Endodermal cell (in vitro differentiated cells): ENCODE results near the gene SPAG8. TPM values are rescaled to one million over a fixed set of nuclear protein-coding genes. Genes with fewer than 3 reads are reported as not detected.

Source experiments
- DNase-seq: peaks from one replicate; pipeline ENCODE4 v3.0.0-alpha.2; 2017
- H3K27ac ChIP-seq: 2 replicates; pipeline ENCODE4 v1.5.1; 2013; ENCODE audit warnings: mild to moderate bottlenecking, low read depth, low read length, moderate library complexity
- H3K27me3 ChIP-seq: 2 replicates; pipeline ENCODE4 v1.6.1; 2013; ENCODE audit warnings: mild to moderate bottlenecking, low read length, moderate library complexity; ENCODE audit not compliant: insufficient read depth, control insufficient read depth, poor library complexity, severe bottlenecking
- H3K36me3 ChIP-seq: 2 replicates; pipeline ENCODE4 v1.7.0; 2013; ENCODE audit warnings: mild to moderate bottlenecking, low read length, moderate library complexity; ENCODE audit not compliant: control insufficient read depth, insufficient read depth
- H3K4me1 ChIP-seq: one replicate; pipeline ENCODE4 v1.7.0; 2013; ENCODE audit warnings: low read length; ENCODE audit not compliant: control insufficient read depth, insufficient read depth
- H3K4me3 ChIP-seq: 2 replicates; pipeline ENCODE4 v1.5.1; 2013; ENCODE audit warnings: mild to moderate bottlenecking, low read length, moderate library complexity
- H3K9ac ChIP-seq: 2 replicates; pipeline ENCODE4 v1.6.1; 2013; ENCODE audit warnings: mild to moderate bottlenecking, low read length, moderate library complexity; ENCODE audit not compliant: poor library complexity, severe bottlenecking; ENCODE audit errors: extremely low read depth
- H3K9me3 ChIP-seq: 2 replicates; pipeline ENCODE4 v1.6.1; 2013; ENCODE audit warnings: mild to moderate bottlenecking, low read length, moderate library complexity; ENCODE audit not compliant: control insufficient read depth
- H3K27ac Mint-ChIP-seq: 2 replicates; pipeline ENCODE4 v1.8.0; 2020; ENCODE audit warnings: mixed read lengths
- H3K27me3 Mint-ChIP-seq: 2 replicates; pipeline ENCODE4 v1.8.0; 2021; ENCODE audit warnings: mild to moderate bottlenecking, mixed read lengths; ENCODE audit not compliant: insufficient read depth
- H3K36me3 Mint-ChIP-seq: 2 replicates; pipeline ENCODE4 v1.8.0; 2020; ENCODE audit warnings: low read depth, mixed read lengths
- H3K4me1 Mint-ChIP-seq: 2 replicates; pipeline ENCODE4 v1.8.0; 2020; ENCODE audit warnings: mixed read lengths
- H3K4me3 Mint-ChIP-seq: 2 replicates; pipeline ENCODE4 v1.8.0; 2020; ENCODE audit warnings: mild to moderate bottlenecking, moderate library complexity, mixed read lengths
- H3K9me3 Mint-ChIP-seq: 2 replicates; pipeline ENCODE4 v1.8.0; 2020; ENCODE audit warnings: mild to moderate bottlenecking, mixed read lengths
- CTCF ChIP-seq: fragments of 200-600 bp; sonication (generic); conservative IDR thresholded peaks from 2 replicates; pipeline ENCODE4 v1.5.0; 2021; ENCODE audit warnings: antibody characterized with exemption, mild to moderate bottlenecking
- WGBS, 2 experiments: methylation state at CpG; one replicate each; pipeline versions ENCODE4 v1.1.5 to v1.1.7; 2013; ENCODE audit warnings: missing lambda C conversion rate in 2 of 2, mixed read lengths in 1 of 2; ENCODE audit not compliant: insufficient coverage in 1 of 2, insufficient read length in 1 of 2; 5-methylcytosine and 5-hydroxymethylcytosine counted together
- total RNA-seq, 2 donors: library from RNA; stranded (reverse); fragmentation: NEBNext Ultra II Directional in 1 of 2; extraction: Animal tissue kit (Norgen Biotek cat#: 25700) in 1 of 2; gene quantifications; 2 replicates in 1 of 2; 3 replicates in 1 of 2; pipeline ENCODE4 v1.2.1, GENCODE V29; 2021

SPAG8 gene
- total RNA-seq, 2 donors from 2014 or later, result 1.2 to 1.4 TPM

DNA sequence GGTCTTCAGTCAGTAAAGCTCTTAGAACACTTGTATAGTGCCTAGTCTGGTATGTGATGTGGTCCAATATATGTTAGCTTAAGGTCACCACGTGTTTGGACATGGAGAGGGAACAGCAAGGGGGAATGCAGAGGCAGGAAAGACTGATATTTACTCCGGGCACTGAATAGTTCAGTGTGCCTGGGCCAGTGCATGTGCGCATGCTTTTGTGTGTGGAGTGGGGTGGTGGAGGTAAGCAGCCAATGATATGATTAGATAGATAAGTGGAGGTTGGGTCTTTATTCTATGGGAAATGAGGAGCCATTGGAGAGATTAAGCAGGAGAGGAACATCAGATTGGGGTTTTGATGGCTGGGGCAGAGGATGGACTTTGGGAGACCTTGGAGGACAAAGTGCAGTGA is 44.1 kb upstream of the SPAG8 start:
- Histone ChIP-seq H3K27me3 (peaks cover 5% of the 10 kb centered on the region), H3K27ac (no peak overlapping the region), H3K4me3 (no peak overlapping the region), H3K36me3 (no peaks in the 10 kb centered on the region), H3K4me1 (no peaks in the 10 kb centered on the region), H3K9ac (no peak overlapping the region), H3K9me3 (no peaks in the 10 kb centered on the region)
- DNase-seq, result no peak
- Mint-ChIP-seq H3K36me3 (no peaks in the 10 kb centered on the region), H3K27ac (no peak overlapping the region), H3K4me3 (no peak overlapping the region), H3K4me1 (peaks cover 3% of the 10 kb centered on the region), H3K9me3 (no peaks in the 10 kb centered on the region), H3K27me3 (peaks cover 25% of the 10 kb centered on the region)
- 80% methylated on average over 2 to 3 of the region's 3 CpGs for WGBS, 2 experiments
- no peak for TF ChIP-seq CTCF

- Histone ChIP-seq H3K9me3 (no peaks in the 10 kb centered on the region), H3K4me1 (no peaks in the 10 kb centered on the region), H3K9ac (no peak overlapping the region), H3K27me3 (no peaks in the 10 kb centered on the region), H3K27ac (no peak overlapping the region), H3K36me3 (no peaks in the 10 kb centered on the region), H3K4me3 (no peak overlapping the region)
- DNase-seq, result peak; percentile 26
- H3K4me3 Mint-ChIP-seq, result no peak overlapping the region
- H3K9me3 Mint-ChIP-seq, result no peaks in the 10 kb centered on the region
- no peak overlapping the region for H3K27ac Mint-ChIP-seq
- H3K4me1 Mint-ChIP-seq, result peaks cover 3% of the 10 kb centered on the region
- H3K27me3 Mint-ChIP-seq, result peaks cover 7% of the 10 kb centered on the region
- WGBS, 2 experiments, result 87 to 100% methylated on average over 2 to 7 of the region's 7 CpGs
- no peaks in the 10 kb centered on the region for H3K36me3 Mint-ChIP-seq
- no peak for TF ChIP-seq CTCF
Observed at GRCh38 chr9:35854091-35854762, 42.2 kb upstream of the SPAG8 start.

DNA sequence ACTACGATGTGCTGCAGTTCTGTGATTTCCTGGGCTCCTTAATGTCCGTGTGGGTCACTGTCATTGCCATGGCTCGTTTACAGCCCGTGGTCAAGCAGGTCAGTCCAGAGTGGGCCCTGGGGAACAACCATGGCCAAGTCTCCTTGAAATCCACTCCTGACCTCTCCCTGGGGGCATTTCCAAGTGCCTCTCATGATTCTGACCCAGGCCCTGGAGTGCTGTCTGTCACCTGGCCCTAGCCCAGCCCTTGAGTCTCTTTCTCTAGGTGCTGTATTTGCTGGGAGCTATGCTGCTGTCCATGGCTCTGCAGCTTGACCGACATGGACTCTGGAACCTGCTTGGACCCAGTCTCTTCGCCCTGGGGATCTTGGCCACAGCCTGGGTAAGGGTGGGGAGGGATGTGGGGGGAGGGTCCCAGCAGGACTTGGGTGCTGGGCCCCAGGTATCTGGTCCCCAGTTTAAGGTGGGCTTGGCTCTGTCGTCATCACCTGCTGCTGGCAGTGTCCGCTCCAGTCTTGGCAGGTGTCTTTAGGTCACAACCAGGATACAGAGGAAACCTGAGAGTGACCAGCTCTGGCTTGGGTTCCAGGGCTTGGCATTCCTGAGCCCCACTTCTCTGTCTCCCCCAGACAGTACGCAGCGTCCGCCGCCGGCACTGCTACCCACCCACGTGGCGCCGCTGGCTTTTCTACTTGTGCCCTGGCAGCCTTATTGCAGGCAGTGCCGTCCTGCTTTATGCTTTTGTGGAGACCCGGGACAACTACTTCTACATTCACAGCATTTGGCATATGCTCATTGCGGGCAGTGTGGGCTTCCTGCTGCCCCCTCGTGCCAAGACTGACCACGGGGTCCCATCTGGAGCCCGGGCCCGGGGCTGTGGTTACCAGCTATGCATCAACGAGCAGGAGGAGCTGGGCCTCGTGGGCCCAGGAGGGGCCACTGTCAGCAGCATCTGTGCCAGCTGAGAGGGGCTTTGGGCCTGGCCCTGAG is 41.1 kb upstream of the SPAG8 start:
- no peaks in the 10 kb centered on the region for H3K4me1 Mint-ChIP-seq
- Histone ChIP-seq H3K4me3 (no peak overlapping the region), H3K27me3 (peaks cover 3% of the 10 kb centered on the region), H3K9ac (no peak overlapping the region), H3K36me3 (no peaks in the 10 kb centered on the region), H3K9me3 (no peaks in the 10 kb centered on the region), H3K27ac (no peak overlapping the region), H3K4me1 (no peaks in the 10 kb centered on the region)
- H3K9me3 Mint-ChIP-seq, result no peaks in the 10 kb centered on the region
- no peak overlapping the region for H3K4me3 Mint-ChIP-seq
- WGBS, 2 experiments, result 94 to 100% methylated on average over 7 to 25 of the region's 25 CpGs
- no peak overlapping the region for H3K27ac Mint-ChIP-seq
- H3K36me3 Mint-ChIP-seq, result no peaks in the 10 kb centered on the region
- DNase-seq, result peak; percentile 30
- H3K27me3 Mint-ChIP-seq, result peaks cover 4% of the 10 kb centered on the region
- no peak for TF ChIP-seq CTCF
